Adrenal gland (tissue), 12 donors: ENCODE data around the gene SH3YL1. TPM values are rescaled to one million over a fixed set of nuclear protein-coding genes. Genes with fewer than 3 reads are reported as not detected.

ENCODE experiments used
- DNase-seq, 7 donors: peaks; one replicate each; pipeline ENCODE4 v3.0.0-alpha.2; 2019 to 2020
- H3K27ac ChIP-seq, 5 donors: fragments of 200-600 bp; sonication (generic) in 4 of 5; 1 replicate in 3 of 5; 2 replicates in 2 of 5; pipeline versions ENCODE4 v1.5.1 to v1.8.0; 2016 to 2020; ENCODE audit warnings: mild to moderate bottlenecking in 1 of 5
- H3K27me3 ChIP-seq: fragments of 200-600 bp; 2 replicates; pipeline ENCODE4 v1.8.0; 2021
- H3K36me3 ChIP-seq, 2 donors: fragments of 200-600 bp; replicated peaks in 1 of 2; 1 replicate in 1 of 2; 2 replicates in 1 of 2; pipeline versions ENCODE4 v1.5.1 to v1.8.0; 2018 to 2022
- H3K4me1 ChIP-seq, 2 donors: fragments of 200-600 bp; replicated peaks in 1 of 2; 1 replicate in 1 of 2; 2 replicates in 1 of 2; pipeline versions ENCODE4 v1.5.1 to v1.8.0; 2018 to 2021
- H3K4me3 ChIP-seq, 4 donors: fragments of 200-600 bp; sonication (generic) in 3 of 4; one replicate each; pipeline ENCODE4 v1.5.1; 2016 to 2018
- H3K9me3 ChIP-seq, 3 donors: fragments of 200-600 bp; sonication (generic) in 1 of 3; replicated peaks in 1 of 3; 1 replicate in 2 of 3; 2 replicates in 1 of 3; pipeline versions ENCODE4 v1.5.1 to v1.8.0; 2016 to 2021
- POLR2A ChIP-seq, 2 donors: fragments of 450-650 bp; IDR thresholded peaks; one replicate each; pipeline ENCODE4 v1.6.1; 2017; ENCODE audit warnings: antibody characterized with exemption in 2 of 2, mild to moderate bottlenecking in 2 of 2, moderate library complexity in 1 of 2
- WGBS, 4 donors: extraction: QIAGEN DNeasy Blood & Tissue Kit in 2 of 4; methylation state at CpG; one replicate each; pipeline versions ENCODE4 v1.1.5 to v1.1.7; 2013 to 2017; 5-methylcytosine and 5-hydroxymethylcytosine counted together
- intact Hi-C, 2 donors: fragments of 100-400 bp; cut with DNase I; formaldehyde crosslinking; loops; one replicate each; pipeline versions ENCODE4 v1.14.1 to v1.15.0; 2022 to 2023
- polyA plus RNA-seq, 3 donors: library from polyadenylated mRNA; stranded (reverse); fragments of 200-250 nt in 2 of 3; fragments of 350-450 nt in 1 of 3; fragmentation: Illumina TruSeq in 1 of 3; extraction: RNeasy Lipid Tissue Mini Kit (QIAGEN cat#74804) in 1 of 3; gene quantifications; one replicate each; pipeline ENCODE4 v1.2.3, GENCODE V29; 2013 to 2014
- total RNA-seq, 9 donors: library from RNA; depleted of rRNA in 4 of 9; stranded (reverse); fragments of >200 nt in 4 of 9; fragments of 120-200 nt in 1 of 9; fragmentation: NEBNext Ultra II Directional in 1 of 9; extraction: Animal tissue kit (Norgen Biotek cat#: 25700) in 1 of 9; gene quantifications; one replicate each; pipeline versions ENCODE4 v1.1.0 to v1.2.4, GENCODE V29; 2013 to 2023
- TF ChIP-seq, protein P1 (sequence below), 6 experiments: fragments of 450-650 bp in 4 of 6; fragments of 200-600 bp in 2 of 6; sonication (generic) in 1 of 6; IDR thresholded peaks; 1 replicate in 5 of 6; 2 replicates in 1 of 6; pipeline versions ENCODE4 v1.5.1 to v1.8.0; 2016 to 2021; ENCODE audit warnings: antibody characterized with exemption in 6 of 6, mild to moderate bottlenecking in 2 of 6, moderate library complexity in 1 of 6
- donor health status: healthy with polysubstance abuse.
- donor health status: Bipolar disorder and iron deficiency.
- donor health status: DM: yes; HTN: yes; CAD: no.
- donor health status: DM: no; HTN: no; CAD: no.
- donor health status: DM: no; HTN: no; CAD: no.
- donor health status: DM: yes; HTN: yes; CAD: no.

The SH3YL1 gene
- total and polyA plus RNA-seq, 12 donors = 43.6 to 108 (median 92.6) TPM

DNA sequence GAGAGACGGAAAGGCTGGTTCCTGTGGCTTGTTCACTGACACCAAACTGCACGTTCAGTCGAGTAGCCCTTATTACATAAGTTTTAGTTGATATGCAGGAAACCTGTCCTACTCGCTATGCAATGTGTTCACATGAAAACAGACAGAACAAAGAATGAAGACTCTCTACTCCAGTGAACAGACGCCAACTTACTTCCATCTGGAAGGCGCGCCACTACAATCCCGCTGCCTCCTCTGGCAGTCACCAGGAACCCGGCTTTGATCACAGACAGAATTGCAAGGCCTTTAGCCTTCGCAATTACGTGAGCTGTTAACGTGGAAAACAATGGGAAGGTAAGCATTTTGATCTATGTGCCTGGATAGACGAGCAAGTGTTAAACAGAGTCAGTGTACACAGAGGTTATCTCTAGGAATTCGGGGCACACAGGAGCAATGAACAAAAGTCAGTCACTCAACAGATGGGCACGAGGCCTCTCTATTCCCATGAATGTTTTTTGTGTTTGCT lies 14.2 kb downstream of the SH3YL1 start:
- Histone ChIP-seq H3K27ac (no peak overlapping the region), H3K4me1 (no peaks in the 10 kb centered on the region), H3K36me3 (peaks cover 0 to 10% of the 10 kb centered on the region in 2 donors), H3K4me3 (no peak overlapping the region), H3K27me3 (no peaks in the 10 kb centered on the region), H3K9me3 (no peaks in the 10 kb centered on the region)
- 93 to 95% (median 93%) methylated on average over 15 of the region's 15 CpGs for WGBS, 4 donors
- intact Hi-C loops = loop anchor here in 1 of 2 donors (10.0 kb wide), 1 partner anchor 45 kb away; no protein-coding TSS in a partner anchor
- TF ChIP-seq, protein P1, sequence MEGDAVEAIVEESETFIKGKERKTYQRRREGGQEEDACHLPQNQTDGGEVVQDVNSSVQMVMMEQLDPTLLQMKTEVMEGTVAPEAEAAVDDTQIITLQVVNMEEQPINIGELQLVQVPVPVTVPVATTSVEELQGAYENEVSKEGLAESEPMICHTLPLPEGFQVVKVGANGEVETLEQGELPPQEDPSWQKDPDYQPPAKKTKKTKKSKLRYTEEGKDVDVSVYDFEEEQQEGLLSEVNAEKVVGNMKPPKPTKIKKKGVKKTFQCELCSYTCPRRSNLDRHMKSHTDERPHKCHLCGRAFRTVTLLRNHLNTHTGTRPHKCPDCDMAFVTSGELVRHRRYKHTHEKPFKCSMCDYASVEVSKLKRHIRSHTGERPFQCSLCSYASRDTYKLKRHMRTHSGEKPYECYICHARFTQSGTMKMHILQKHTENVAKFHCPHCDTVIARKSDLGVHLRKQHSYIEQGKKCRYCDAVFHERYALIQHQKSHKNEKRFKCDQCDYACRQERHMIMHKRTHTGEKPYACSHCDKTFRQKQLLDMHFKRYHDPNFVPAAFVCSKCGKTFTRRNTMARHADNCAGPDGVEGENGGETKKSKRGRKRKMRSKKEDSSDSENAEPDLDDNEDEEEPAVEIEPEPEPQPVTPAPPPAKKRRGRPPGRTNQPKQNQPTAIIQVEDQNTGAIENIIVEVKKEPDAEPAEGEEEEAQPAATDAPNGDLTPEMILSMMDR (IDR thresholded peaks at IDR 0.05) = no peak
- no peak for TF ChIP-seq POLR2A (IDR thresholded peaks at IDR 0.05)
- no peak for DNase-seq

DNA sequence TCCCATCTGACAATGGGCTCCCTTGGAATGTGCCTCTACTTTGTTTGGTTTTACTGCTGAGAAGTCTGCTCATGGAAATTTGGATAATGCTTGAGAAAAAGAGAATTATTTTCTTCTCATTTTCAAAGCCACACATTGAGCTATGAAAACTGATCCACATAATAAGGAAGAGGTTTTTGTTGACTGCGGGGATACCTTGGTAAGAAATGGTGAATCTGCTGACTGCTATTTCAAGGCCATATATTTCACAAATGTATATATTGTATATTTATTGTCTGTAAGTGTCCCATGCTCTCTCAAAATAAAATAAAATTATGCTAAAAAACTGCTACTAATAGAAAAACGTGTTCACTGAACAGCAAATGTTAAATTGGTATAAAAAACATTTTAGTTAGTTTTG lies 15.1 kb downstream of the SH3YL1 start:
- peaks cover 0 to 15% of the 10 kb centered on the region in 2 donors for H3K36me3 ChIP-seq
- TF ChIP-seq, protein P1 (IDR thresholded peaks at IDR 0.05) = no peak
- intact Hi-C loops = loop anchor here in 1 of 2 donors (10.0 kb wide), 1 partner anchor 46 kb away; no protein-coding TSS in a partner anchor
- no peaks in the 10 kb centered on the region for H3K9me3 ChIP-seq
- H3K4me1 ChIP-seq = no peaks in the 10 kb centered on the region
- no peak overlapping the region for H3K27ac ChIP-seq
- H3K4me3 ChIP-seq = no peak overlapping the region
- no peak for DNase-seq
- 89 to 94% (median 91%) methylated on average over 2 of the region's 2 CpGs for WGBS, 4 donors
- H3K27me3 ChIP-seq = no peaks in the 10 kb centered on the region

DNA sequence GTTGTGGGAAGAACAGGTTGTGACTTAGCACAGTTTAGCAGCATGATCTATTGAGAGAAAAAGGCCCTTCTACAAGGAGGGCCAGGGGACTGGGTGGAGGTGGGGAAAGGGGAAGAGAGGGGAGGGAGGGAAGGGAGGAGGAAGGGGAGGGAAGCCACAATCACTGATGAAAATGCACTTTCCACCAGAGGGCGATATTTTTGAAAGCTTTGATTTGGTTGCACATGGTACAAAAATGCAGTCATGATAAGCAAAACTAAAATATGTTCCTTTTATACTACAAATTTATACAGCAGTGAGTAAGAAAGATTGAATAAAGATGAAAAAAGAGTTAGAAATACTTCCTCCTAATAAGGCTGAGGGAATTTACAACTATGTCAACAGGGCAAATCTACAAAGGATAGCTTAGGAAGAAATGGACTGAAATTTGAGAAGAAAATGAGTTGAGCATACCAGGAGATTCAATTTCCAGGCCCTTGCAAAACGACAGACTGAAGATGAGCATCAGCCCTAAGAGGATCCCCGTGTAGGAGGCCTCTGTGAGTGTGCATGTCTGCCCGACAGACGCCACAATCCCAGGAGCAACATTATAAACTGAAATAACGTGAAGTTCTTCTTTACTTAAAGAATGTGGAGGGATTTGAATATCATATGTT lies 17.2 kb downstream of the SH3YL1 start:
- DNase-seq = peak in 5 of 7 donors; percentile 48 to 58 (median 54)
- Histone ChIP-seq H3K36me3 (peaks cover 0 to 17% of the 10 kb centered on the region in 2 donors), H3K27ac (peak overlapping the region in 2 of 5 donors; percentile 17 to 67), H3K4me1 (no peaks in the 10 kb centered on the region), H3K4me3 (no peak overlapping the region), H3K9me3 (no peaks in the 10 kb centered on the region), H3K27me3 (no peaks in the 10 kb centered on the region)
- intact Hi-C loops = loop anchor here in 1 of 2 donors (10.0 kb wide), 1 partner anchor 48 kb away; no protein-coding TSS in a partner anchor
- TF ChIP-seq POLR2A (IDR thresholded peaks at IDR 0.05) = no peak
- TF ChIP-seq, protein P1 (IDR thresholded peaks at IDR 0.05) = peak; percentile 39 to 74 (median 60)
- 59 to 62% (median 61%) methylated on average over 6 of the region's 6 CpGs for WGBS, 4 donors

DNA sequence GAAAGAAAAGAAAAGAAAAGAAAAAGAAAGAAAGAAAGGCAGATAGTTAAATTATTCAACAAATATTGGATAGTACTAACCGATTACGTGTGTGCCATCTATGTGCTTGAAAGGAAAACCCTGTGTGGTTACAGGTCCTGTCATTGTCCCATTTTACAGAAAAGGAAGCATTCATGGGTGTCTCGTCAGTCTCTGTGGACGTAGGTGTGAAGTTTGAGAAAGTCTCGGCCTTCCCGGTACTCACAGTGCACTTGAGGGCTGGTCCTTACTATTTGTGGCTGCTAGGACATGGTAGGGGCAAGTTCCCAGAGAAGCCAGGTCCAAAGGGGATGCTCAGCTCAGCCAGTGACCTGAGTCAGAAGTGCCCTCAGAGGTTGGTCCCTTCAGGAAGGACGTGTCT lies 19.3 kb downstream of the SH3YL1 start:
- Histone ChIP-seq H3K27ac (no peak overlapping the region), H3K27me3 (no peaks in the 10 kb centered on the region), H3K4me1 (no peaks in the 10 kb centered on the region), H3K36me3 (peaks cover 0 to 20% of the 10 kb centered on the region in 2 donors), H3K4me3 (no peak overlapping the region), H3K9me3 (no peaks in the 10 kb centered on the region)
- intact Hi-C loops = loop anchor here in 1 of 2 donors (10.0 kb wide), 1 partner anchor 50 kb away; no protein-coding TSS in a partner anchor
- no peak for TF ChIP-seq POLR2A (IDR thresholded peaks at IDR 0.05)
- TF ChIP-seq, protein P1 (IDR thresholded peaks at IDR 0.05) = no peak
- DNase-seq = no peak
- 88 to 98% (median 95%) methylated on average over 6 to 7 of the region's 7 CpGs for WGBS, 4 donors
